ENCODE data around the gene ABHD15. TPM values are rescaled to one million over a fixed set of nuclear protein-coding genes. Genes with fewer than 3 reads are reported as not detected.

ABHD15 gene
- total RNA-seq, 1 donor from 2014 or later, result 5.9 TPM

DNA sequence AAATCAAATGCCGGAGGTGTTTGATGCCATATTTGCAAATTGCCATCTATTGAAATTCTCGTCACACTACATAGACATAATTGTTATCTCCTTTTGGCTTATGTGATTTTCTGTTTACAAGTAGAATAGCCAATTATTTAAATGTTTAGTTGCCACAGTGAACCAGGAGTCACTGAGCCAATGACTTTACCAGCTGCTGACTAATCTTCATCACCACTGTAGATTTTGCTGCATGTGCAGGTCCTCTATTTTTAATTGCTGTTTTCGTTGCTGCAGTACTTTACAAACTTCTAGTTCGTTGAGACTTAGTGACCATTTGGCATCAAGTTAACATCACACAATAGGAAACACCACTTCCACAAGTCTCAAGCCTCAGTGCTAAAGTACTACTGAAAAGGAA lies 22.8 kb downstream of the ABHD15 start:
- H3K9me3 ChIP-seq (replicated peaks), result no peaks in the 10 kb centered on the region
- H3K27me3 ChIP-seq (ENCODE audit: low read depth), result no peaks in the 10 kb centered on the region
- no peak for DNase-seq
- TF ChIP-seq, protein P1, sequence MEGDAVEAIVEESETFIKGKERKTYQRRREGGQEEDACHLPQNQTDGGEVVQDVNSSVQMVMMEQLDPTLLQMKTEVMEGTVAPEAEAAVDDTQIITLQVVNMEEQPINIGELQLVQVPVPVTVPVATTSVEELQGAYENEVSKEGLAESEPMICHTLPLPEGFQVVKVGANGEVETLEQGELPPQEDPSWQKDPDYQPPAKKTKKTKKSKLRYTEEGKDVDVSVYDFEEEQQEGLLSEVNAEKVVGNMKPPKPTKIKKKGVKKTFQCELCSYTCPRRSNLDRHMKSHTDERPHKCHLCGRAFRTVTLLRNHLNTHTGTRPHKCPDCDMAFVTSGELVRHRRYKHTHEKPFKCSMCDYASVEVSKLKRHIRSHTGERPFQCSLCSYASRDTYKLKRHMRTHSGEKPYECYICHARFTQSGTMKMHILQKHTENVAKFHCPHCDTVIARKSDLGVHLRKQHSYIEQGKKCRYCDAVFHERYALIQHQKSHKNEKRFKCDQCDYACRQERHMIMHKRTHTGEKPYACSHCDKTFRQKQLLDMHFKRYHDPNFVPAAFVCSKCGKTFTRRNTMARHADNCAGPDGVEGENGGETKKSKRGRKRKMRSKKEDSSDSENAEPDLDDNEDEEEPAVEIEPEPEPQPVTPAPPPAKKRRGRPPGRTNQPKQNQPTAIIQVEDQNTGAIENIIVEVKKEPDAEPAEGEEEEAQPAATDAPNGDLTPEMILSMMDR (IDR thresholded peaks at IDR 0.05; ENCODE audit: borderline replicate concordance), result no peak
- peaks cover 3% of the 10 kb centered on the region for H3K4me1 ChIP-seq
- H3K36me3 ChIP-seq, result peaks cover 45% of the 10 kb centered on the region
- no peak overlapping the region for H3K4me3 ChIP-seq
- H3K27ac ChIP-seq (replicated peaks), result no peak overlapping the region
- intact Hi-C loops (cut with micrococcal nuclease), result no loop called here

DNA sequence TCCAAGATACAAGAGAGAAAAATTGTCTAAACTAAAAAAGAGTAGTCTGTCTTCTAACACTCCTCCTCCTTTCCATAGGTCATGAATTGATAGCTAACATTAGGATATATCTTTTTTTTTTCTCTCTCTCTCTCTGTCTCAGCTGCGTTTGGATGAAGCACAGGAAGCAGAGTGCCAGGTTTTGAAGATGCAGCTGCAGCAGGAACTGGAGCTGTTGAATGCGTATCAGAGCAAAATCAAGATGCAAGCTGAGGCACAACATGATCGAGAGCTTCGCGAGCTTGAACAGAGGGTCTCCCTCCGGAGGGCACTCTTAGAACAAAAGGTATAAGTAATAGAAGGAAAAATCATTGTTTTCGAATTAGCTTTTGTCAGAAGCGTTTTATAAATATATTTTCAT lies 32.9 kb downstream of the ABHD15 start:
- no peaks in the 10 kb centered on the region for H3K9me3 ChIP-seq (replicated peaks)
- intact Hi-C loops (cut with micrococcal nuclease), result no loop called here
- DNase-seq, result no peak
- no peaks in the 10 kb centered on the region for H3K27me3 ChIP-seq (ENCODE audit: low read depth)
- no peak overlapping the region for H3K27ac ChIP-seq (replicated peaks)
- TF ChIP-seq, protein P1 (IDR thresholded peaks at IDR 0.05; ENCODE audit: borderline replicate concordance), result no peak
- H3K36me3 ChIP-seq, result peaks cover 78% of the 10 kb centered on the region
- H3K4me1 ChIP-seq, result no peaks in the 10 kb centered on the region
- no peak overlapping the region for H3K4me3 ChIP-seq

DNA sequence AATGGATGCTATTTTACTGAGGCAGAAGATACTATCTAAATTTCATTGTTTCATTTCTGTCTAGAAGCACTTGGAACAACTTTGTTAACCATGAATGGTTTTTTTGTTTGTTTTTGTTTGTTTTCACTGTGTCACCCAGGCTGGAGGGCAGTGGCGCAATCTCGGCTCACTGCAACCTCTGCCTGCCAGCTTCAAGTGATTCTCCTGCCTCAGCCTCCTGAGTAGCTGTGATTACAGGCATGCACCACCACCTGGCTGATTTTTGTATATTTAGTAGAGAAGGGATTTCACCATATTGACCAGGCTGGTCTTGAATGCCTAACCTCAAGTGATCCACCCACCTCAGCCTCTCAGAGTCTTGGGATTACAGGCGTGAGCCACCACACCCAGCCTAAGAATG lies 40.5 kb downstream of the ABHD15 start:
- H3K9me3 ChIP-seq (replicated peaks), result no peaks in the 10 kb centered on the region
- TF ChIP-seq, protein P1 (IDR thresholded peaks at IDR 0.05; ENCODE audit: borderline replicate concordance), result no peak
- peaks cover 90% of the 10 kb centered on the region for H3K36me3 ChIP-seq
- no peak for DNase-seq
- no peak overlapping the region for H3K27ac ChIP-seq (replicated peaks)
- intact Hi-C loops (cut with micrococcal nuclease), result no loop called here
- H3K4me1 ChIP-seq, result no peaks in the 10 kb centered on the region
- H3K4me3 ChIP-seq, result no peak overlapping the region
- no peaks in the 10 kb centered on the region for H3K27me3 ChIP-seq (ENCODE audit: low read depth)

DNA sequence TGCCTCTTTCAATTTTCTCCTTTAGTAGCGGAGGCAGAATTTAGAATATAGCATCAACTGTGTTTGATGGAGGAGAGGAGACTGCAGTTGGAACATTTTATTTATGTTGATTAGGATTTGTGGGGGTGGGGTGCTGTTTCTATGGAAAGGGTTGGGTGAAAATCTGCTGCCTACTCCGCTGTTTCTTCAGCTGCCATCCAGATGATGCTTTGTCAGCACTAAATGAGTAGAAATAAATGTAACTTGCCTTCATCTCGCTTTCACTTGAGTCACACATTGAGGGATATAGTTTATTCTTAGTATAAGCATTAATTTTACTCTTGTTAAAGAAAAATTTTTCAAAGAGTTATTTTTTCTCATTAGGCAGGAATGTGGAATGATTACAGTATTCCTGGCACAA lies 42.1 kb downstream of the ABHD15 start:
- Histone ChIP-seq H3K36me3 (peaks cover 86% of the 10 kb centered on the region), H3K4me1 (no peaks in the 10 kb centered on the region), H3K27ac (replicated peaks) (no peak overlapping the region), H3K9me3 (replicated peaks) (no peaks in the 10 kb centered on the region), H3K4me3 (no peak overlapping the region), H3K27me3 (ENCODE audit: low read depth) (no peaks in the 10 kb centered on the region)
- DNase-seq, result no peak
- intact Hi-C loops (cut with micrococcal nuclease), result no loop called here
- TF ChIP-seq, protein P1 (IDR thresholded peaks at IDR 0.05; ENCODE audit: borderline replicate concordance), result no peak

DNA sequence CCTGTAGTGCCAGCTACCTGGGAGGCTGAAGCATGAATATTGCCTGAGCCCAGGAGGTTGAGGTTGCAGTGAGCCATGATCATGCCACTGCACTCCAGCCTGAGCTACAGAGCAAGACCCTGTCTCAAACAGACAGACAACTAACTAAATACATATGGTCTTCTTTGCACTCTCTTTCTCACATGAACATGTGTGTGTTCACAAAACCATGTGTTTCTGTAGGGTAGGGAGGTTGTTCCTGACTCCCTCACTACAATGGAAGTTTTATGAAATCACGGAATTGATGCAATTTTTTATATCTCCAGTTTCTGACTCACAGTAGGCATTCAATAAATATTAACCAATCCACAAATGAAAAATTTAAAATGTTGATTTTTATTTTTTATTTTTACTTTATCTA lies 48.5 kb downstream of the ABHD15 start:
- TF ChIP-seq, protein P1 (IDR thresholded peaks at IDR 0.05; ENCODE audit: borderline replicate concordance), result no peak
- intact Hi-C loops (cut with micrococcal nuclease), result no loop called here
- H3K4me3 ChIP-seq, result no peak overlapping the region
- H3K27ac ChIP-seq (replicated peaks), result no peak overlapping the region
- no peaks in the 10 kb centered on the region for H3K9me3 ChIP-seq (replicated peaks)
- no peak for DNase-seq
- peaks cover 92% of the 10 kb centered on the region for H3K36me3 ChIP-seq
- H3K4me1 ChIP-seq, result no peaks in the 10 kb centered on the region
- no peaks in the 10 kb centered on the region for H3K27me3 ChIP-seq (ENCODE audit: low read depth)

DNA sequence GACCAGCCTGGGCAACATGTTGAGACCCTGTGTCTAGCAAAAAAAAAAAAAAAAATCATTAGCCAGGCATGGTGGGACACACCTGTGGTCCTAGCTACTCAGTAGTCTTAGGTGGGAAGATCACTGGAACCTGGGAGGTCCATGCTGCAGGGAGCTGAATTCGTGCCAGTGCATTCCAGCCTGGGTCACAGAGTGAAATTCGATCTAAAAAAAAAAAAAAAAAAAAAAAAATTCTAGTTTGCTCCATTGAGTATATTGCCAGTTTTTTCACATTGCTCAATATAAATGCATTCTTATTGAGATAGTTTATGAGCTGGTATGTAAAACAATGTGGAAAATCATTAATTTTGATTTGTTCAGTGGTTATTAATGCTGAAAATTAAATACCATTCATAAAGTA lies 52.0 kb downstream of the ABHD15 start:
- no peaks in the 10 kb centered on the region for H3K27me3 ChIP-seq (ENCODE audit: low read depth)
- H3K36me3 ChIP-seq, result peaks cover 97% of the 10 kb centered on the region
- H3K4me3 ChIP-seq, result no peak overlapping the region
- TF ChIP-seq, protein P1 (IDR thresholded peaks at IDR 0.05; ENCODE audit: borderline replicate concordance), result no peak
- no peak for DNase-seq
- intact Hi-C loops (cut with micrococcal nuclease), result no loop called here
- no peaks in the 10 kb centered on the region for H3K9me3 ChIP-seq (replicated peaks)
- no peak overlapping the region for H3K27ac ChIP-seq (replicated peaks)
- H3K4me1 ChIP-seq, result no peaks in the 10 kb centered on the region

All from left ventricle myocardium inferior (tissue), 1 donor.